DMS 273 (cell line): ENCODE data around the gene KCNK10.
A peak's percentile ranks its signal among the peaks of the same experiment; 100 is the strongest.
"Not testable (repeated sequence)": the region's sequence is repeated elsewhere in the genome, so short reads cannot be mapped to it uniquely, and the experiment has no call there.

ENCODE experiments used
- DNase-seq: peaks from one replicate; lab custom pipeline; 2025; ENCODE audit not compliant: unreplicated experiment; lab: John Stamatoyannopoulos, UW

KCNK10 gene

DNA sequence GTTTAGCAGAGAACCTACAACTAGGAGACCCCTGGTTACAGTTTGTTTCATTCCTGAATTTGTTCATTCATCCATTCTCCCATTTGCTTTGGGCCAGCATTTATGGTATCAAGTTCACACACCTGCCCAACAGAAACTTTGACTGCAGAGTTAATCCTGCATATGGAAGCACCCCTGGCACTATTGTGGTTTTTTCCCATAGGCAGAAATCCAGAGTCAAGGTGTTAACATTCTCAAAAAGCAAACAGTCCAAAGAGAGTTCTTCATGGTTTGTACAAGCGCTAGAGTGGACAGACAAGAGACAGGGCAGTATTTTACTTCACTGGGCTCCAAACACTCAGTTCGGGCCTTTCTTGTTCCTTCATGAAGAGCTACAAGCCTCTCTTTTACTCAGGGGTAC, 51.9 kb downstream of the KCNK10 start:
- DNase-seq = no peak

DNA sequence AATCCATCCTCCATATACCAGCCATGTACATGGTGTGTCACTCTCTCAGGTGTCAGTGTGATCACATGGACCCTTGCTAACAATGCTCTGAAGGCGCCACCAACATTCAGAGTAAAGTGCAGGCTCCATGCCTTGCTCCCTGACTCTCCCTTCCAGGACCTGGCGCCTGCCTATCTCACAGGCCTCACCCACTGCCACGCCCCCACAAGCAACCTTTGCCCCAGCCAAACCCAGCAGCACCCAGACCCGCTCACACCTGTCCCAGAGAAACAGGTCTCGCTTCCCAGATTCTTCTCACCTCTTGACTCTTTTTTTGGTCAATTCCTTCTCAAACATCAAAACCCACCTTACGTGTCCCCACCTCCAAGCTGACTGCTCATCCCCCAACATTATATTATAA, 52.3 kb downstream of the KCNK10 start:
- no peak for DNase-seq

DNA sequence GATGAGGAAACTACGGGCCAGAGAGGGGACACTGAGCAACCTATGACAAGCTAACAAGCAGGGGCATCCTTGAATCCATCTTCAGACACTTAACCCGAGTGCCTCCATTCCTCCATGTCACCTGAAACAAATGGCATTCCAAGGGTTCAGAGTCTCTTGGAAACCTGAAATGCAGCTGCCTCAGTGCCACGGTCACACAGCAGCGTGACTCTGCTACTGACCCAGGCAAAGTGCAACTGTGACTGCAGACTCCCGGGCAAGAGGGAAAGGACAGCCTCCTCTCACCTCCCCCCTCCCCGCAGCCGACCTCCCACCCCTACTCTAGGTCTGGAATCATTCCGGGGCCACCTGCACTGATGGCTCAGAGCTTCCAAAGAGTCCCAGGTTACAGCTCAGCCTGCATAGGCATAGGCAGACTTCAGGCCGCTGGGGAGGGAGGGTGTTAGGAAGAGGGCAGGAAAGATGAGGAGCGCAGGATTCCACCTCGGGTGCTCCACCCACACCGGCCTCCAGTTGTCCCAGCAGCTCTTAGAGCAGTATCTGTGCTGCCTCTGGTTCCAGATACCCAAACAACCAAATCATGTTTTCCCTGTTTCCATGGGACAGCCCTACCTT, 53.2 kb downstream of the KCNK10 start:
- DNase-seq = no peak

DNA sequence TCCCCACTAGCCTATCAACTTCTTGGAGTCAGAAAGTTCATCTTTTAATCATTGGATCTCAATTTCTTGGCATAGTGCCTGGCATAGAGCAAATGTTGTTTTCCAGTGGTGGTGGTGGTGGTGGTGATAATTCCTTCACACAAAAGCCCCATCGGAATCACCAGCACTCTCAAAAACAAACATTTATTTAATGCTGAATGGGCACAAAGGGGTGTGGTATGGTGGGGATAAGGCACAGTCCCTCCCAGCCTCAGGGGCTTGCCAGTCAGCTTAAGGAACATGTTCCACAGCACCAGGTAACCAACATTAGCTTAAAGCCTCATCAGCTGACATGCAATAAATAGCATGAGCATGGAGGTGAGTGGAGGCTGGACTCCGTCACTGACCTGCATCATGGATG, 56.6 kb downstream of the KCNK10 start:
- DNase-seq = no peak

DNA sequence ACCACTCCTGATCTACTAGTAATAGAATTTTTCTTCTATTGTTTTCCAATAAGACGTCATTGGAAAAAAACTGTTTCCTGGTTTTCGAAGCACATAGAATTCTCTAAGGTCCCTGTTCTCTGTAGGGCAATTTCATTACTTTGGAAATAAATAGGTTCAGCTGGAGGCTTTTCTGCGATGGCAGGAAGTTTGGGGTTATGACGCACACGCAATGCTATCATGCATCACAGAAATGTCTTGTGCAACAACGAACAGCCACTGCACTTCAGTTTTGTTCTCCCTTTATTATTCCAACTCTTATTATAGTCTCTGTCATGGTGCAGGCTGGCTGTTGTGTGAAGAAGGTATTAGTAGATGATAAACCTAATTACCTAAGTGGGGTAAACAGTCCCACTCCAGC, 59.0 kb downstream of the KCNK10 start:
- no peak for DNase-seq

DNA sequence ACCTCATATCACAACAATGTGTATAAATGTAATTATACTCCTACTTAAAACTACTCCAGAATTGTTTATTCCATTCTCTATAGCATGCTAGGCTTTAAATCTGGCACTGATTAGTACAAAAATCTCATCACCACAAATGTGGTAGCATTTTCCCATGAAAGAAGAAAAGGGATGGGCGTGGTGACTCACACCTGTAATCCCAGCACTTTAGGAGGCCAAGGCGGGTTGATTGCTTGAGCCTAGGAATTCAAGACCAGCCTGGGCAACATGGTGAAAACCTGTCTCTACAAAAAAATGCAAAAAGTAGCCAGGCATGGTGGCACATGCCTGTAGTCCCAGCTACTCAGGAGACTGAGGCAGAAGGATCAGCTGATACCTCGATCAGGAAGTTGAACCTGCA, 61.8 kb downstream of the KCNK10 start:
- DNase-seq = not testable (repeated sequence)

- DNase-seq = no peak
Observed at GRCh38 chr14:88258021-88258420, 65.0 kb downstream of the KCNK10 start.

DNA sequence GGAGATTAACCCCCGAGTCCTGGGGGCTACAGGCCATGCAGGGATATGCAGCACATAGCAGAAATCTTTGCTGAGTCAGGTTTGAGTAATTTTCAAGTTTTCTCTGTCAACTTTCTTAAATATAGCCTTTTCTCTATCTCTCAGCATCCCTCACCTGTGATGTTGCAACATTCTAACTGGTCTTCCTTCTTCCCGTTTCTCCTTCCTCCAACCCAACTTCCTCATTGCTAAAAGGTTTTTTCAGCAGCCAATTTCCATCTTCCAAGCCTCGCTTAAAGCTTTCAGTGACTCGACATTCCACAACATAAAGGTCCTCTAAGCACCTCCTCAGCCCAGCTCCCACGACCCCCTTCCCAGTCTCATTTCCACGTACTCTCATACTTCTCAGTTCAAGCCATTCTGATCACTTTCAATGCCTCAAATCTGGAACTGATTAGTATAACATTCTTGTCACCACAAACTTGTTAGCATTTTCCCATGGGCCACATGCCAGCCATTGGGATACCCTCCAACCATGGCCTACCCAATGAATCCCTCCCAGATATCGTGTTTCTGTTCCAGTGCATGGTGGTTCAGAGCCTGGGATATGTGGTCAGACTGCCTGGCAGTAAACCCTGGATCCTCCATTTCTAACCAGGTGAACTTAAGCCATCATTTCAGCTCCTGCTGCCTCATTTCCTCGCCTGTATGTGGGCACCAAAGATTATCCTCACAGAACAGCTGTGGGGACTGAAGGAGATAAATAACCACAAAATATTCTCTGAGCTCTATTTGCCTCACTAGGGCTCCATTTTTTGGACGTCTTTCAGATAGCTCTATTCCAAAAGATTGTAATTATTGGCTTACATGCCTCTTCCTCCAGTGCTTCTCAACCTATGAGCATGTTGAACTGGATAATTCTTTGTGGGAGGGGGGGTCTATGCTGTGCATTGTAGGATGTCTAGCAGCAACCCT, 65.8 kb downstream of the KCNK10 start:
- DNase-seq = no peak

GRCh38 chr14:88255798-88256197, 67.3 kb downstream of the KCNK10 start:
- DNase-seq = no peak

GRCh38 chr14:88255196-88255595, 67.9 kb downstream of the KCNK10 start:
- DNase-seq = no peak

- DNase-seq = no peak
Observed at GRCh38 chr14:88252498-88252897, 70.6 kb downstream of the KCNK10 start.

- no peak for DNase-seq
Observed at GRCh38 chr14:88251650-88252049, 71.4 kb downstream of the KCNK10 start.

DNA sequence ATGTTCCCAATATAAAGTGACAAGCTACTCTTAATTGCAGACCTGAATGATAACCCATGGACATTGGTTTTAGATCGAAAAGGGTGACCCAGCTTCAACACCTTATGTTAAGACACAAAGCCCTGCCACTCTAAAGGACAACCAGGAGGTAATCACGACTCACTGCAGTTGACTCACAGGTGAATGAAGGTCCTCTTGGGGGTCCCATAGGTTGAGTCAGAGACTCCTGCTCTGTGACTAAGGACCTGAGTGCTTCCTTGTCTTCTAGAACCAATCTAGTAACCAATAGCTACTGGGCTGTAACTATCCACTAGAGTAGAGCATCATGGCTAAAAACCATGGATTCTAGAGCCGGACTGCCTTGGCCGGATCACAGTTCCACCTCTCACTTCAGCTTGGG, 73.8 kb downstream of the KCNK10 start:
- DNase-seq = no peak

GRCh38 chr14:88248606-88249005, 74.5 kb downstream of the KCNK10 start:
- no peak for DNase-seq

DNA sequence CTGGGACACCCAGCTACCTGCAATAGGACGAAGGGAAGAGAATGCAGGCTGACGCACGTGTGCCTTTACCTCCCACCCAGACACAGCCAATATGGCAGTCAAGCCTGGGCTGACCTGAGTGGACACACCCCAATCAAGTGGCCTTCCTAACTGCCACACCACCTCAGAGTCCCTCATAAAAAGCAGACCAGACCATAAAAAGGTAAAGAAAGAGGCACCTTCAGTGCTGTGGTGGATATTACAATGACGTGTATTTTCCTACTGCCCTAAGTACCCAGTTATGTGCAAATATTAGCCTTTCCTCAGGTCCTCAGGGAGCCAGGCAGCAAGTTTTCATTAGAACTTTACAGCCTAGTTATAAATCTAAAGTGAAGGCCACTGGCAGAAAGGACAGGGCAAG, 75.8 kb downstream of the KCNK10 start:
- no peak for DNase-seq

- DNase-seq = no peak
Observed at GRCh38 chr14:88245321-88245720, 77.7 kb downstream of the KCNK10 start.

DNA sequence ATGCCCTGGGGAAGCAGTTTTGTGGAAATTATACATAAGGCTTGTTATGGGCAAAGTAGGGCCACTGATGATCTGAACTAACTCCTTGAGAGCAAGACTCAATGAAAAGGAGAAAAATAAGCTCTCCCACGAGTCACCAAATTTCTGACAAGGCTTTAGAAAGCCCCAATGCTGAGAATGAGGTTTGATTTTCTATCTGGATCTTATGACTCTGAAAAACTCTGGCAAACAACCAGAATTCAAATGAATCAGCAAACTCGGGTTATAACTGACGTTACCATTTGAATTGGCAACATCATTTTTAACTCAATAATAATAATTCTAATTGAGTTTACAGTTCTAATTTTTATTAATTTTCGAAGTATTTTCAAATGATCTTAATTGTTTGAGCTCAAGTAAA, 79.1 kb downstream of the KCNK10 start:
- DNase-seq = no peak

- DNase-seq = no peak
Observed at GRCh38 chr14:88242446-88242845, 80.6 kb downstream of the KCNK10 start.

GRCh38 chr14:88241810-88242209, 81.3 kb downstream of the KCNK10 start:
- no peak for DNase-seq

DNA sequence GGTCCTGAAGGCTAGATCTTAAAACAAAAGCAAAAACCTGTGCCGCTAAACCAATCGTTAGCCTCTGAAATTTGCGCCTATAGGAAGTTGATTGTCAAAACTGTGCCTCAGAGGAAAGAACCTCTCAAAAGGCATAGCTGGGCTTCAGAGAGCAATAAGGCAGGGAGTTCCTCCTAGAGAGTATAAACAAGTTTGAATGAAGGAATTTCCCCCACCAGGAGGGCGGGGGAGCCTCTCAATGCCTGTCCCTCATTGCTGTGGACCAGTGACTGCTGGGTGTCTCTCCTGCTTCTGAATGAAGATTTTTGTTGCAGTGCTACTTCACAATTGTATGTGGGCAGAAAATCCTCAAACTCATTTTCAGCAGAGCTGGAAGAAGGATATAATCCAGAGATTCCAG, 88.6 kb downstream of the KCNK10 start:
- no peak for DNase-seq

GRCh38 chr14:88233915-88234314, 89.2 kb downstream of the KCNK10 start:
- peak; percentile 46 for DNase-seq

DNA sequence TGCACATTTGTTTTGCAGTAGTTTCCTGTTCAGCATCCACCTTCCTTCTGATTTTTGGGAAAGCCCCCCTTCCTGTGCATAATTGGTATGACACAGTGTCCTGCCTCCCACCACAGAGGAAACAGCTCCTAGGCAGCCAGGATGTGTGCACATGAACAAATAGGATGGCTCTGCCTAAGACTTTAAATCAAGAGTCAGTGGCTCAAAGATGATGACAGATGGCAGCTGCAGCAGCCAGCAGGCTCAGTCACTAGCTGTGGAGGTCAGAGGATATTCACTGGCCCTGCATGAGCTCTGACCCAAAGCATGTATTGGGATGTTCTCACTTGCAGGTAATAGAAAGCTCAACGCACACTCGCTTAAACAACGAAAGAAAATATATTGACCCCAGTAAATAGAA, 90.3 kb downstream of the KCNK10 start:
- no peak for DNase-seq

- DNase-seq = no peak
Observed at GRCh38 chr14:88231603-88232002, 91.5 kb downstream of the KCNK10 start.
